ENCODE measurements around the gene ISYNA1. TPM values are rescaled to one million over a fixed set of nuclear protein-coding genes. Genes with fewer than 3 reads are reported as not detected.

ISYNA1 gene
- total and polyA plus RNA-seq, 2 of the 13 experiments (the other 11 are each of a cell fraction or from before 2014, with no cell fraction given): 29.6 to 48.5 TPM

GRCh38 chr19:18469069-18469846, 31.3 kb upstream of the ISYNA1 start (continued):
- TF ChIP-seq ARNTL (CRISPR knock-in tag; IDR thresholded peaks at IDR 0.05) (0 out of 2 replicates have a peak, but pooled peaks have one; percentile 15), GABPB1 (CRISPR knock-in tag; IDR thresholded peaks at IDR 0.05) (peak; percentile 38; the same call in 1 of the 2 replicates), RXRB (CRISPR knock-in tag; IDR thresholded peaks at IDR 0.05; ENCODE audit: borderline replicate concordance) (peak; percentile 45; the same call in 1 of the 2 replicates), BORCS8-MEF2B (CRISPR knock-in tag; IDR thresholded peaks at IDR 0.05) (0 out of 2 replicates have a peak, but pooled peaks have one; percentile 38), ZBTB43 (CRISPR knock-in tag; conservative IDR thresholded peaks at IDR 0.05) (no peak), DR1 (CRISPR knock-in tag; IDR thresholded peaks at IDR 0.05) (0 out of 2 replicates have a peak, but pooled peaks have one; percentile 26), ZNF350 (CRISPR knock-in tag; IDR thresholded peaks at IDR 0.05; ENCODE audit: borderline replicate concordance, low read depth) (peak; percentile 45), TRIM24 (CRISPR knock-in tag; IDR thresholded peaks at IDR 0.05) (no peak), ZNF513 (CRISPR knock-in tag; conservative IDR thresholded peaks at IDR 0.05) (no peak), SETDB1 (CRISPR knock-in tag; IDR thresholded peaks at IDR 0.05; ENCODE audit: borderline replicate concordance) (no peak), ZNF883 (CRISPR knock-in tag; IDR thresholded peaks at IDR 0.05; ENCODE audit: not compliant biosample characterization) (peak; percentile 41), NCOA2 (CRISPR knock-in tag; IDR thresholded peaks at IDR 0.05) (0 out of 2 replicates have a peak, but pooled peaks have one; percentile 15), ZNF431 (CRISPR knock-in tag; IDR thresholded peaks at IDR 0.05; ENCODE audit: borderline replicate concordance, low read depth) (no peak), HDAC1 (CRISPR knock-in tag; IDR thresholded peaks at IDR 0.05) (peak; percentile 72), SMAD1 (CRISPR knock-in tag; IDR thresholded peaks at IDR 0.05; ENCODE audit: borderline replicate concordance, low read depth) (0 out of 2 replicates have a peak, but pooled peaks have one; percentile 89), ZNF792 (CRISPR knock-in tag; IDR thresholded peaks at IDR 0.05) (0 out of 2 replicates have a peak, but pooled peaks have one; percentile 13), ZNF747 (CRISPR knock-in tag; IDR thresholded peaks at IDR 0.05; ENCODE audit: borderline replicate concordance) (peak; percentile 16; the same call in 1 of the 2 replicates), MED8 (CRISPR knock-in tag; IDR thresholded peaks at IDR 0.05; ENCODE audit: insufficient replicate concordance) (no peak), HNRNPH1 (optimal IDR thresholded peaks at IDR 0.05; ENCODE audit: low read depth, low read length) (no peak), KAT7 (CRISPR knock-in tag; IDR thresholded peaks at IDR 0.05; ENCODE audit: borderline replicate concordance) (peak; percentile 20; the same call in 1 of the 2 replicates), ZNF230 (CRISPR knock-in tag; IDR thresholded peaks at IDR 0.05) (no peak), HOXA3 (CRISPR knock-in tag; IDR thresholded peaks at IDR 0.05) (peak; percentile 45; the same call in 1 of the 2 replicates)
- TF ChIP-seq, protein P1, sequence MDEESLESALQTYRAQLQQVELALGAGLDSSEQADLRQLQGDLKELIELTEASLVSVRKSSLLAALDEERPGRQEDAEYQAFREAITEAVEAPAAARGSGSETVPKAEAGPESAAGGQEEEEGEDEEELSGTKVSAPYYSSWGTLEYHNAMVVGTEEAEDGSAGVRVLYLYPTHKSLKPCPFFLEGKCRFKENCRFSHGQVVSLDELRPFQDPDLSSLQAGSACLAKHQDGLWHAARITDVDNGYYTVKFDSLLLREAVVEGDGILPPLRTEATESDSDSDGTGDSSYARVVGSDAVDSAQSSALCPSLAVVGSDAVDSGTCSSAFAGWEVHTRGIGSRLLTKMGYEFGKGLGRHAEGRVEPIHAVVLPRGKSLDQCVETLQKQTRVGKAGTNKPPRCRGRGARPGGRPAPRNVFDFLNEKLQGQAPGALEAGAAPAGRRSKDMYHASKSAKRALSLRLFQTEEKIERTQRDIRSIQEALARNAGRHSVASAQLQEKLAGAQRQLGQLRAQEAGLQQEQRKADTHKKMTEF (CRISPR knock-in tag; IDR thresholded peaks at IDR 0.05): 0 out of 2 replicates have a peak, but pooled peaks have one; percentile 14
- TF ChIP-seq, protein P2, sequence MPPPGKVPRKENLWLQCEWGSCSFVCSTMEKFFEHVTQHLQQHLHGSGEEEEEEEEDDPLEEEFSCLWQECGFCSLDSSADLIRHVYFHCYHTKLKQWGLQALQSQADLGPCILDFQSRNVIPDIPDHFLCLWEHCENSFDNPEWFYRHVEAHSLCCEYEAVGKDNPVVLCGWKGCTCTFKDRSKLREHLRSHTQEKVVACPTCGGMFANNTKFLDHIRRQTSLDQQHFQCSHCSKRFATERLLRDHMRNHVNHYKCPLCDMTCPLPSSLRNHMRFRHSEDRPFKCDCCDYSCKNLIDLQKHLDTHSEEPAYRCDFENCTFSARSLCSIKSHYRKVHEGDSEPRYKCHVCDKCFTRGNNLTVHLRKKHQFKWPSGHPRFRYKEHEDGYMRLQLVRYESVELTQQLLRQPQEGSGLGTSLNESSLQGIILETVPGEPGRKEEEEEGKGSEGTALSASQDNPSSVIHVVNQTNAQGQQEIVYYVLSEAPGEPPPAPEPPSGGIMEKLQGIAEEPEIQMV (CRISPR knock-in tag; IDR thresholded peaks at IDR 0.05; ENCODE audit: low read depth): peak; percentile 67
